Activated CD4-positive, alpha-beta T cell treated with anti-CD3 and anti-CD28 coated beads, Interleukin-2, amount 50 U/mL, for 4 hours (primary cell): ENCODE data around the gene MATCAP1.
A peak's percentile ranks its signal among the peaks of the same experiment; 100 is the strongest.

ENCODE experiments used
- DNase-seq, 2 experiments: peaks; one replicate each; pipeline ENCODE4 v3.0.0-alpha.2; 2020

MATCAP1 gene

DNA sequence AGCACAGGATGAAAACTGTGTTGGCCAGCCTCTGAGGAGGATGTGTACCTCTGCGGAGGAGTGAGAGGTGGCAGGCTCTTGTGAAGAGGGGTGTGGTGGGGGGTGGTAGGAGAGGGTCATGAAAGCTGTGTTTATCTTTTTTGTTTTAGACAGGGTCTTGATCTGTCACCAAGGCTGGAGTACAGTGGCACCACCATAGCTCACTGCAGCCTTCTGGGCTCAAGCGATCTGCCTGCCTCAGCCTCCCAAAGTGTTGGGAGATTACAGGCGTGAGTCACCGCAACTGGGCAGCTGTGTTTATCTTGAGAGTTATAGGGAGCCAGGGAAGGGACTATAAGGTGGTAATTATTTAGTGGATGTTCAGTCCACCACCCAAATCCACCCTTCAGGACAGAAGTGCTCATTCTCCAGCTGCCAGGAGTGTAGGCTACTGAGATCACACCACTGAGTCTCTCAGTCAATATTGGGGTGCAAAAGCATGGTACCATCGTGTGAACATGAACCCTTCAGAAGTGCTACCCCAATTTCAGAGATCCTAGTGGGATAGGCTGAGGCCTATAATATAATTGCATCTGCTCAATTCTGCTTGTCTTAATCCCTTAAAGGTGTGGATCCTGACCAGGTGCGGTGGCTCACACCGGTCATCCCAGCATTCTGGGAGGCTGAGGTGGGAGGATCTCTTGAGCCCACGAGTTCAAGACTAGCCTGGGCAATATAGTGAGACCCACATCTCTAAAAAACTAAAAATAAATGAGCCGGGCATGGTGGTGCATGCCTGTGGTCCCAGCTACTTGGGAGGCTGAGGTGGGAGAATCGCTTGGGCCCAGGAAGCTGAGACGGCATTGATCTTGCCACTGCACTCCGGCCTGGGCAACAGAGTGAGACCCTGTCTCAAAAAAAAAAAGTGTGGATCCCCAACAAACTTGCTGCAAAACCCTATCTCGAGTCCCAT is 7.0 kb upstream of the MATCAP1 start:
- DNase-seq = no peak

DNA sequence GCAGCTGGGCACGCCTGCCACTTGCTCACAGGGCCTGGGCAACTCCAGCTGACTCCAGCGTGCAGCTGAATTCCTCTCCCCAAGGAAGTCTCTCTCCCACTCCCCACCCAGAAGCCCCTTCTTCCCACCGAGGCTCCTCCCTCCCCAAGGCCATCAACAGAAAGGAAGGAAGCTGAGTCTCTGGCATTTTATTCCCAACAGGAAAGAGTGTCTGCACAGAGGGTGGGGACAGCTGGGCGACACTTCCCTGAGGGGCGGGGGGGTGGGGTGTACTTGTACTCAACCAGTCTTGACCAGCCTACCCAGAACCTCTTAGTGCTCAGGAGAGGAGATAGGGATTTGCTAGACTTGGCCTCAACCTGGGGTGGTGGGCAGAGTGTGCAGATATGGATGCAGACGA is 6.3 kb upstream of the MATCAP1 start, which contains the start of gene EXOC3L1:
TSS of gene EXOC3L1 (minus strand) at position 96 of the 400 bp plus-strand sequence. CDS start 460 bp downstream, outside the sequence.
- no peak for DNase-seq

DNA sequence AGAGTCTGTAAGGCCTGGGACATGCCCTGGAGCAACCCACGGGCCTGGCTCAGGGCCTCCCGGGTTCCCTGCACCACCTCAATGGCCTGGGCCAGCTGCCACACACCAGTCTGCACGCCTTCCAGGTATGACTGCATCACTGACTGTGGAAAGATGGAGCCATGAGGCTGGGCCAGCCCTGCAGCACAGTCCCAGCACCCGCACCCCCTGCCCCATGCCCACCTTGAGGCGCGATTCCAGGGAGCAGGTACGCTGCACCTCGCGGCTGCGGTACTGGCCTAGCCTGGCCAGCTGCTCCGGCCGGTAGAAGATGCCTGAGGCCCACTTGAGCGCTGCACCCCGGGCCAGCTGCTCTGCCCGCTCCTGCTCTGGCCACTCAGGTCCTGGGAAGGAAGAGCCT is 5.0 kb upstream of the MATCAP1 start:
- no peak for DNase-seq

DNA sequence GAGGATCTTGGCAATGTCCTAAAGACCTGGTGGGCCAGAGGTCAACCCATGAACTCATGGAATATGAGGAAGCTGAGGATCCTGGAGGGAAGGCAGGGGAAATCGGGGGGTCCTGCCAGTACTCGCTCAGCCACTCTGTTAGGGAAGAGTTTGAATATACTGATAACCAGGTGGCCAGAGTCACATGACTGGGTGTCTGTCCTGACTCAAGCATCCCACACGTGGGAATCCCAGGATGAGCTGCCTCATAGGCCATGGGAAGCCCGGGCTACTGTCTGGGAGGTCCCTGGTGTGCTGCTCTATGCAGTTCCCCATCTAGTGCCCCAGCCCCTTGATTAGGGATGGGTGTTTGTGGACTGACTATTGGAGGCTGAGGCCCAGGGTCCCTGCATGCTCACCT is 4.6 kb upstream of the MATCAP1 start:
- no peak for DNase-seq

DNA sequence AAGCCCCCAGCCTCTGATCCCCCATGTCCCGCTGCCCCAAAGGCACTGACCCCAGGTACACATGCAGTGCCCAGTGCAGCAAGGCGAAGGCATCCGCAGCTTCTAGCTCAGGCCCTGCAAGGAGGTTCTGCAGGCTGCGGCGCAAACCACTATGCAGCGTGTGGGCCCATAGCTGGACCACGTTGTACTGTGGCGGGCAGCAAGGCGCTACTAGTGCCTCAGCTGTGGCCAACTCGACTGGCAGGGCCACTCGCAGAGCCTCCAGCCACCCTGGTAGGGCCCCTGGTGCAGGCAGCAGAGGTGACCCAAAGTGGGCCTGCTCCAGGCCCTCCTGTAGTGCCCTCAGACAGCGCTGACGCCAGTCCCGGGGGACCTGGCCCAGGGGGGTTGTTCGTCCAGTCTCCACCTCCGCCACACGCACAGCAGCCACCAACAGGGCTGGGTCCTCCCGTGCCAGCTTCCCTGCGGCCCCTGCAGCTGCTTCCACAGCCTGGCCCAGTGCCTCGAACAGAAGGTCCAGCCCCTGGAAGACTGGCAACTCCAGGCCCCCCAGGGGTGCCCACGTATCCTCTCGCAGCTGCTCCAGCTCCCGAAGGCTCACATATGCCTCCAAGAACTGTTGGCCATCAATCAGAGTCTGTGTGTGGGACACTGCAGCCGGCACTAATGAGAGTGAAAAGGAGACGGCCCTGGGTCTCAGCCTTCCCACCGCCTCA is 3.6 kb upstream of the MATCAP1 start:
- DNase-seq = no peak

DNA sequence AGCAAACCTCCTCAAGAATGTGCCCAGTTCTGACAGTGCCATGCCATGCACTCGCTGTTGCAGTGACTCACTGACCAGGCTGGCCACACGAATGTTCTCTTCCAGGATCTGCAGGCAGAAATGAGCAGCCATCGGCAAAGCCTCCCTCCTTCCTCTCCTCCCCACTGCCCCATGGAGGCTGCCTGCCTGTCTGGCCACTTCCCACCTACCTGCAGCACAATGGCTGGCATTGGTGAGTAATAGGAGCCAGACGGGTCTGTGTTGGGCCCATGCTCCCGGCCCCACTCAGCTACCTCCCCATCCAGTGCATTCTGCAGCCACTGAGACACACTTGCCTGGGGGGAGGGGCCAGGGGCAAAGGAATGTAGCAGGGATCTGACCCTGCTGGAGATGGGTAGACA is 2.8 kb upstream of the MATCAP1 start:
- DNase-seq = no peak

DNA sequence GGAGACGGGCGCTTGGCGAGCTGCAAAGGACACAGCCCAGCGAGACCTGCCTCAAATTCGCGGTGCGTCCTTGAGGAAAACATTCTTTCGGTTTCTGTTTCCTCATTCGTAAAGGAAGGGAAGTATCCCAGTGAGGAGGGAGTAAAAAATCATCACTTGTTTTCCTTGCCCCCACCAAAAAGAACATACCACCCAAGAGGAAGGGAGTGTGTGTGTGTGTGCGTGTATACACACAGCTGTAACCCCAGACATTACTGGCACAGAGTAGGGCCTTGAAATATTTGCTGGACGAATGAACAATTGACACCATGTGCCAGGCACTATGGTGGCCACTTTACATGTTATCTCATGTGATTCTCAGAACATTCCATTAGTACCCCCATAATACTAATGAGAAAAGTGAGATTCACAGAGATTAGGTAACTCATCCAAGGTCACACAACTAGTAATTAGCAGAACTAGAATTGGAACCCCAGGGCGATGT is 1.9 kb upstream of the MATCAP1 start:
- no peak for DNase-seq

DNA sequence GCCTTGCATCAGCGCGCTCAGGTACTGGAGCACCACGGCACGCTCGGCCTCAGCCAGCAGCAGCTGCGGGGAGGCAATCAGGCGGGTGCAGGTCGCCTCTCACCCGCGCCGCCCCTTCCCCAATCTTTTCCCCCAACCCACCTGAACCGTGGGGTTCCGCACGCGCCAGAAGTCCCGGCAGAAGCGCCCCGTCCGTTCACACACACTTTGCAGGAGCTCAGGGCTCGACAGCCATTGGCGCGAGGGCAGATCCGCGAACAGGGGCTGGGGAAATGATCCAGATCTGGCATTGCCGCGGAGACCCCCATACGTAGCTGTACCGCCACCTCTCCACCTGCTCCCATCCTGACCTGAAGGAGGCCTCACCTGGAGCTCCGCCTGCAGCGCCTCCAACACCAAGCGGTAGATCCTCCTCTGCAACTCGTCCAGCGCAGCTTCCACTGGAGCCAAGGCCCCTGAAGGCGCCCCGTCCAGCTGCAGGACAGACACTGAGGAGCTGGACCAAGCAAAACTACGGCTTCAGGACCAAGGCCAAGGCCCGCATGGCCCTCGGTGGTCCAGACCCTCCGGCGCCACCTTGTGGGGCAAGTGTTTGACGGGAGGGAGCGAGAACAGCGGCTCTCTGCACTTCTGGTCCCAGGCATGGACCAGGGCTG is 1.4 kb upstream of the MATCAP1 start:
- peak; percentile 77 to 78 for DNase-seq

DNA sequence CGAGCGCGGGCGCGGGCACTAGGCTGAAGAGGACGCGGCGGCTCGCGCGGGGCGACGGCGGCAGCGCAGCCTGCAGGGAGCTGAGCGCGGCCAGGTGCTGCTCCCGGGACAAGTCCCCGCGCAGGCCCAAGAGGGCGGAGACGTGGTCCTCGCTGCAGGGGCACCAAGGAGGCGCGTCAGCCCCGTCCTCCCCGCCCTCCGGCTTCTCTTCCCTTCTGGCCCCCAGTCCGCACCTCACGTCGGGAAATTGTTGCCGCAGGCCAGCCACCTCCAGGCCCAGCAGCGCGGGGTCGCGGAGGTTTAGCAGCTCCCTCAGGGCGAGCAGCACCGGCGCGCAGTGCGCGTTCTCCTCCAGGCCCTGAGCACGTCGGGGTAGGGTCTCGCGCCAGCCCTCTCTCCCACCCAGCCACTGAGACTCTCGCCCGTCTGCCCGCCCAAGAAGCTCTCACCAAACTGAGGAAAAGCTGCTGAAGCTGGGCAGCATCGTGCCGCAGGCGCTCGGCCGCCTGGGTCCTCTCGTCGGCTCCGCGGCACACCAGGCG is 761 bp upstream of the MATCAP1 start:
- DNase-seq = no peak

DNA sequence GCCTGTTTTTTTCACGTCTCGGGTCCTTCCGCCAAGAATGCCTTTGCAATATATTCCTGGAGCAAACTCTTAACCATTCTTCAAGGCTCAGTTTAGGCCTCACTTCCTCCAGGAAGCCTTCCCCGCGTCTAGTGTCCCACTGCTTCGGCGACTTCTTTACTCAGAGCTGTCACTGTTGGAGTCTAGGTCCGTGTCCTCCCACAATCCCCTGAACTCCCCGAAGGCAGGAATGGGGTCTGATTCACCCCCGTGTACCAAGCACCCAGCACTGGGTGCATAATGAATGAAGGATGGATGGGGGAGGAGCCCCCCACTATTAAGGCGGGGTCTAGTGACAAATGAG is 508 bp downstream of the MATCAP1 start:
- DNase-seq = no peak

DNA sequence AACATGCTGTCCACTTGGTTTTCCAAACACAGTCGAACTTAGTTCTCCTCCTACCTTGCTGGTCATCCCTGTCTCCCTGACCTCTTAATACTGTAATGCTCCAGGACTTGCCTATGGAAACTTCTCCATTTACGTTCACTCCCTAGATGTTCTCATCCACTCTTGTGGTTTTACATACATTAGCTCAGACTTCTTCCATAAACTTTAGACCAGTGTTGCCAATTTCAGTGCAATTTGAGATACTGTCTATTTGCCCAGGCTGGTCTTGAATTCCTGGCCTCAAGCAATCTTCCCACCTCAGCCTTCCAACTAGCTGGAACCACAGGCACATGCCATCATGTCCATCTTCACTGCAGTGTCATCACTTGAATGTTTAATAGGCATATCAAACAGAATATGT is 1.5 kb downstream of the MATCAP1 start:
- DNase-seq = no peak

DNA sequence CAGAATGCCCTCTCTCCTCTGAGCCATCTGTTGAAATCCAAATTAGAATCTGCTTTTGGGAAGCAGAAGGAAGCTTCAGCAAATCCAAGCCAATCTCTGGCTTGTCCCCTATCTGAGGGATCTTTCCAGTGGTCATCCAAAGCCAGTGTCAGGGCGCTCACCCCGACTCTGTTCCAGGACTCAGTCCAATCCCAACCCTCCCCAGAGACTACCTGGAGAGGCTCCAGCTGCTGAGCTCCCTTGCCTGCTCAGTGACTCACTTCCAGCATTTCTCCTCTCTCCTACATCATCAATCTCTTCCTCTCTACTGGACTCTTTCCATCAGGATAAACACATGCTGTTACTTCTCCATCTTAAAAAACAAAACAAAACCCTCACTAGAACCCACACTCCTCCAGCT is 2.4 kb downstream of the MATCAP1 start:
- no peak for DNase-seq

DNA sequence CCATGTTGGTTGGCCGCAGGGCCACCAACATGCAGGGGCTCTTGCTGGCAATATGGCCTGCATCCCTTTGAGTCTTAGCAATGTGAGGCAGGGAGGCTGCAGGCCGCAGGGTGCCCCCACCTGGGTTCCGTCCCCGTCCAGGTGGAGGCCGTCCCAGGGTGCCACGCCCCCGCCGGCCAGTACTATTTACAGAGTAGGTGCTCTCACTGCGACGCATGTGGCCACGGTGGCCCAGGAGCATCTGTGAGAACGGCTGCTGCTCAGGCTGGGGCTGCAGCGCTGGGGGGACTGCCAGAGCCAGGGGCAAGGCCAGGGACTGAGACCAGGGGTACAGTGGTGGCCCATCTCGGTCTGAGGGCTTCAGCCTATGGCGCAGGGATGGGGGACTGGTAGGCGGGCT is 3.6 kb downstream of the MATCAP1 start:
- no peak for DNase-seq

DNA sequence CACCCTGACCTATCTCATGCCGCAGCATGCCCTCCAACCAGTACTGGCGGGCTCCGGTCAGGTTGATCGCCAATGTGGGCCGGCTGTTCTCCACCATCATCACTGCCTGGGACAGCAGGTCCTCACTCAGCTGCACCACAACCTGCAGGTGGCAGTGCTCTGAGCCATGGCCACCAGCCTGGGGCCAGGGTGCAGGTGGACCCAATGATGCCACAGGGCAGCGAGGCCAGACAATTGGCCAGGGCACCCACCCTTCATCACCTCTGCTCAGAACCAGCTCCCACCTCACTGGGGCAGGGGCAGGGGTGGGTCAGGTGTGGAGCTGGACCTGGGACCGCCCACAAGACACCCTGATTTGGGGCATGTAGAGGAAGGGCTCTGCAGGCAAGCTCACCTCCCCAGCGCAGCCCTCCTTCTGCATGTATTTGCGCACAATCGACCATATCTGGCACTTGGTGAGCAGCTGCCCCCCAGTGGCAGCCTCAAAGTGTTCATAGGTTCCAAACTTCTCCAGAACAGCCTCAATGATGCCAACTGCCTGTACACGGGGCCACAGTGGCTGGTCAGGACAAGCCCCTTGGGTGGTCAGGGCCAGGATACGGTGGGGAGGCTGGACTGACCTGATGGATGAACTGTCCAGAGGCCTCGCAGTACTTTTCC is 4.2 kb downstream of the MATCAP1 start:
- DNase-seq = no peak

DNA sequence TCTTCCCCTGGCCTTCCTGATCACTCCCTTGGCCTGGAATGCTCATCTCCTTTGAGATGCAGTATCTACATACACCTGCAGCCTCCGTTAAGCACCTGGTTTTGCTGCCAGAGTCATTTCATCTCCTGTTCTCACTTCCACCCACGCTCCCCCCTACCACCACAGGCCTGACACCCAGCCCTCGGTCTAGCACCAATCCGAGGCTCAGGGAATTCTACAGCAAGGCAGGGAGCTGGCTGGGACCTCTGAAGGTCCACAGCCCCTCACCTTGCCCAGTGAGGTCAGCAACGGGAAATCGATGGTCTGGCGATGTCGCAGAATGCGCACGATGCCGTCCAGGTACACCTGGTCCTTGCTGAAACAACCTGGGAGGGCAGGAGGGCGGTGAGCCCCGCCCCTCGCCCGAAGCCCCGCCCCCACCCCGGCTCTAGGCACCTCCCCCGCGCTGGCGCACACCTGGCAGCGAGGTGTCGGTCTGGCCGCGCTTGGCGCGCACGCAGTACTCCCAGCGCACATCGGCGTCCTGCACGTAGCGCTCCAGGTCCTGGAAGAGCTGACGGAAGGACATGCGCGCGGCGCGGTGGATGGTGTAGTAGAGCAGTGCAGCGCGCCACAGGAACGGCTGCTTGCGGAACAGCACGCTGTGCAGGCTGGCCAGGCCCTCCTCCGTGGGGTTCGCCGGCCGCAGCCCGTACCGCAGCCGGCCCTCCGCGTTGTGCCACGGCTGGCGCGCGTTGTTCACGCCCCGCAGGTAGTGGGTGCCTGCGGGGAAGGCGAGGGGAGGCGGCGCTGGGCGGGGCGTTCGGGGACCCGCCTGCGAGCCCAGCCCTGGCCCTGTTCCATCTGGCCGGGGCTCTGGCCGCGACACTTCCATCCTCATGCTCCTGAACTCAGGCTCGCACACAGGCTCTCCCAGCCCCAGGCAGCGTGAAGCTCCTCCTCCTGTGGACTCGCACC is 5.7 kb downstream of the MATCAP1 start:
- DNase-seq = peak; percentile 43 to 48

DNA sequence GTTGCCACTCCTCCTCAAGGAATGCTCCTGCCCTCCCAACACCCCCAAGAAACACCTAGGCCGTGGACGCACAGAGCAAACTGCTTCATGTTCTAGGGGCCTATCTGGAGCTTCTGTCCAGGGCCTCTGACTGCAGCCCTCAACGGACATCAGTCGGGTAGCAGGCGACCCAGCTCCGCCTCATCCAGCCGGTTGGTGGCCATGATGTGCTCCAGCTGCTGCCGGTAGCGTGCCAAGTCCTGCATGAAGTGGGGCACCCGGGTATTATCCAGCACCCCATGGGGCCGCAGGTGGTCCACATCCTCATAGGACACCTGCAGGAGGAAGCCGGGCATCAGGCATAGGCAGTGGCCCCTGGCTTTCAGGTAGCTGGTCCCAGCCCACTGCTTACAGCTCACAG is 7.1 kb downstream of the MATCAP1 start:
- no peak for DNase-seq

DNA sequence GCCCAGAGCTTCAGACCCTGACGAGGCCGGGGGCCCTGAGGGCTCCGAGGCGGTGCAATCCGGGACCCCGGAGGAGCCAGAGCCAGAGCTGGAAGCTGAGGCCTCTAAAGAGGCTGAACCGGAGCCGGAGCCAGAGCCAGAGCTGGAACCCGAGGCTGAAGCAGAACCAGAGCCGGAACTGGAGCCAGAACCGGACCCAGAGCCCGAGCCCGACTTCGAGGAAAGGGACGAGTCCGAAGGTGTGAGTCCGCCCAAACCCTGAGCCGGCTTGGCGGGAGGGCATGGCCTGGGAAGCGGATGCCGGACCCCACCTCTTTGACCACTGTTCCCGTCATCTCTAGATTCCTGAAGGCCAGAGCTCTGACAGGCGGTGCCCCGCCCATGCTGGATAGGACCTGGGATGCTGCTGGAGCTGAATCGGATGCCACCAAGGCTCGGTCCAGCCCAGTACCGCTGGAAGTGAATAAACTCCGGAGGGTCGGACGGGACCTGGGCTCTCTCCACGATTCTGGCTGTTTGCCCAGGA is 9.0 kb downstream of the MATCAP1 start:
- DNase-seq = no peak

DNA sequence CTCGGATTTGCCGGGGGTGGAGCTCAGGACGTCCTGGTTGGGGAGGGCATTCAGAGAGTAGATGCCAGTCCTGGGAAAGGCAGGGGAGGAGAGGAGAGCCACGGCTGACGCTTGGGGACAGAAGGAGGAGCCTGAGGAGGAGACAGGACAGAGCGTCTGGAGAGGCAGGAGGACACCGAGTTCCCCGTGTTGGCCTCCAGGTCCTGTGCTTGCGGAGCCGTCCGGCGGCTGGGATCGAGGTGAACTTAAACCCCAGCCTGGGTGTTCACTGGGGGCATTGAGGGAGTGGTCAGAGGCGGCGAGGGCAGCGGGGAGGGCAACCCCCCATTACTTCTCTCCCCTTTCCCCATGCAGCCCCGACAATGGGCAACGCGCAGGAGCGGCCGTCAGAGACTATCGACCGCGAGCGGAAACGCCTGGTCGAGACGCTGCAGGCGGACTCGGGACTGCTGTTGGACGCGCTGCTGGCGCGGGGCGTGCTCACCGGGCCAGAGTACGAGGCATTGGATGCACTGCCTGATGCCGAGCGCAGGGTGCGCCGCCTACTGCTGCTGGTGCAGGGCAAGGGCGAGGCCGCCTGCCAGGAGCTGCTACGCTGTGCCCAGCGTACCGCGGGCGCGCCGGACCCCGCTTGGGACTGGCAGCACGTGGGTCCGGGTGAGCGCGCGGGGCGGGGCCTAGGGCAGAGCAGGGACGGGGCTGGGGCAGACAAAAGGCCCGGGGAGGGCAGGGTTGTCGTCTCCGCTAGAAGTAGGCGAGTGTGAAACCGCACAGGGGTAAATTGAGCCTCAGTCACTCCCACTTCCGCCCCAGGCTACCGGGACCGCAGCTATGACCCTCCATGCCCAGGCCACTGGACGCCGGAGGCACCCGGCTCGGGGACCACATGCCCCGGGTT is 9.7 kb downstream of the MATCAP1 start:
- peak; percentile 45 to 52 for DNase-seq

DNA sequence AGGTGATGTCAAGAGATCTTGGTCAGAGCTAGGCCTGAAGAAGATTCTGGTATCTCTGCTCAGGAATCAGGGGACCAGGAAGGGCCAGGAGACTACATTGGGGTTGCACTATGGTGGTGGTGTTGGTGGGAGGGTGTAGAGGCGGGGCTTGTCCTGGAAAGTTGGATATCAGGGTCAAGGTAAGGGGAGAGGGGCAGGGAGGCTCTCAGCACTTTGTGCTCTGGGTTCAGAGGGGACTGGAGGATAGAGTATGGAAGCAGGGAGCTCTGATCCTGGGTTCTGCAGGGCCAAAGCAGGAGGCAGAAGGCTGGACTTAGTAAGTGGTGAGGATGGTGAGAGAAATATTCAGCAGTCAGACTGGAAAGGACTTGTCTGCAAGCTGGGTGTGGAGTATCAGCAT is 10.4 kb downstream of the MATCAP1 start:
- DNase-seq = no peak
